ENCODE data around the gene UST.

UST gene

GRCh38 chr6:149122850-149123821, 376.3 kb downstream of the UST start:
- FAIRE-seq (no peak), DNase-seq (ENCODE audit: insufficient read length, low spot score) (no peak)
- TF ChIP-seq SPI1 (IDR thresholded peaks at IDR 0.05; ENCODE audit: low read depth, low read length), result no peak
- no peak for TF ChIP-seq TAF1 (IDR thresholded peaks at IDR 0.05; ENCODE audit: low read depth, low read length)
- TF ChIP-seq POU2F2 (IDR thresholded peaks at IDR 0.05; ENCODE audit: low read depth, low read length), result no peak
- no peak for TF ChIP-seq POLR2AphosphoS5 (IDR thresholded peaks at IDR 0.05; ENCODE audit: low read depth, low read length)
- no peak for TF ChIP-seq POLR2A (IDR thresholded peaks at IDR 0.05; ENCODE audit: low read depth, low read length)
- no peak for TF ChIP-seq PAX5 (IDR thresholded peaks at IDR 0.05; ENCODE audit: insufficient read depth, low read length, severe bottlenecking)

GRCh38 chr6:149125309-149125708, 378.5 kb downstream of the UST start:
- FAIRE-seq (no peak), DNase-seq (ENCODE audit: insufficient read length, low spot score) (no peak)
- TF ChIP-seq TAF1 (IDR thresholded peaks at IDR 0.05; ENCODE audit: low read depth, low read length), result no peak
- no peak for TF ChIP-seq SPI1 (IDR thresholded peaks at IDR 0.05; ENCODE audit: low read depth, low read length)
- no peak for TF ChIP-seq POLR2AphosphoS5 (IDR thresholded peaks at IDR 0.05; ENCODE audit: low read depth, low read length)
- TF ChIP-seq POU2F2 (IDR thresholded peaks at IDR 0.05; ENCODE audit: low read depth, low read length), result no peak
- TF ChIP-seq PAX5 (IDR thresholded peaks at IDR 0.05; ENCODE audit: insufficient read depth, low read length, severe bottlenecking), result no peak
- TF ChIP-seq POLR2A (IDR thresholded peaks at IDR 0.05; ENCODE audit: low read depth, low read length), result no peak

Data from GM12891 (cell line).